Measurements from ENCODE around the gene HSD11B2.

DNA sequence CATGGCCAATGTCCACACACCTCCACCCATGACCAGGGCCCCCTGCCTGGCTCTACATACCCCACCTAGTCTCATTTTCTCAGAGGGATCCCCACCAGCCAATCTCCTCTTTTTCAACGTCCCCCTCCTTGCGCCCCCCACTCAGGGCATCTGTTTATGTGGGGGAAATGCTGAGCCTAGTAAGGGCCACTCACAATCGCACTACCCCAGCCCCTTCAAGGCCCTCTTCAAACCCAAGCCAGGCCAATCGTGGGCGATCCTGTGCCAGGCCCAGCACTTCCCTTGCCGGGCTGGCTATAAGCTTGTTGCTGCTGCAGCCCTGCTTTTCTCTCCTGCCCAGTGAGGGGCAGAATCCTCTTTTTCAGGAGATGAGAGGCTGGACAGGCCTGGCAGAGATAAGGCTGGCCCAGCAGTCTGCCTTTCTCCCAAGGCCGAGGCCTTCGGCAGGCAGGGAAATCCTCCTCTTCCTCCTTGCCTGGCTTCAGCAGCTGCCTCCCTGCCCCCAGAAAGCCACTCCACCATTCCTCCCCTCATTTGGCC lies 16.1 kb downstream of the HSD11B2 start:
- TF ChIP-seq, protein P1, sequence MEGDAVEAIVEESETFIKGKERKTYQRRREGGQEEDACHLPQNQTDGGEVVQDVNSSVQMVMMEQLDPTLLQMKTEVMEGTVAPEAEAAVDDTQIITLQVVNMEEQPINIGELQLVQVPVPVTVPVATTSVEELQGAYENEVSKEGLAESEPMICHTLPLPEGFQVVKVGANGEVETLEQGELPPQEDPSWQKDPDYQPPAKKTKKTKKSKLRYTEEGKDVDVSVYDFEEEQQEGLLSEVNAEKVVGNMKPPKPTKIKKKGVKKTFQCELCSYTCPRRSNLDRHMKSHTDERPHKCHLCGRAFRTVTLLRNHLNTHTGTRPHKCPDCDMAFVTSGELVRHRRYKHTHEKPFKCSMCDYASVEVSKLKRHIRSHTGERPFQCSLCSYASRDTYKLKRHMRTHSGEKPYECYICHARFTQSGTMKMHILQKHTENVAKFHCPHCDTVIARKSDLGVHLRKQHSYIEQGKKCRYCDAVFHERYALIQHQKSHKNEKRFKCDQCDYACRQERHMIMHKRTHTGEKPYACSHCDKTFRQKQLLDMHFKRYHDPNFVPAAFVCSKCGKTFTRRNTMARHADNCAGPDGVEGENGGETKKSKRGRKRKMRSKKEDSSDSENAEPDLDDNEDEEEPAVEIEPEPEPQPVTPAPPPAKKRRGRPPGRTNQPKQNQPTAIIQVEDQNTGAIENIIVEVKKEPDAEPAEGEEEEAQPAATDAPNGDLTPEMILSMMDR (IDR thresholded peaks at IDR 0.05; ENCODE audit: extremely low read depth in 1 of 2, insufficient read depth in 1 of 2, low read depth in 1 of 2, low read length in 2 of 2): no peak
- TF ChIP-seq, protein P2, sequence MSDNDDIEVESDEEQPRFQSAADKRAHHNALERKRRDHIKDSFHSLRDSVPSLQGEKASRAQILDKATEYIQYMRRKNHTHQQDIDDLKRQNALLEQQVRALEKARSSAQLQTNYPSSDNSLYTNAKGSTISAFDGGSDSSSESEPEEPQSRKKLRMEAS (IDR thresholded peaks at IDR 0.05; ENCODE audit: insufficient read depth, insufficient read length): no peak
- no peak for TF ChIP-seq POLR2AphosphoS5 (IDR thresholded peaks at IDR 0.05; ENCODE audit: insufficient read depth, low read depth, low read length)
- TF ChIP-seq POLR2A (IDR thresholded peaks at IDR 0.05; ENCODE audit: low read depth, low read length): no peak
- no peak for TF ChIP-seq EZH2 (IDR thresholded peaks at IDR 0.05; ENCODE audit: borderline replicate concordance, low read depth, low read length, severe bottlenecking)
- no peak for TF ChIP-seq JUN (IDR thresholded peaks at IDR 0.05; ENCODE audit: borderline replicate concordance, insufficient read depth, insufficient read length, low read depth)
